ENCODE results near the gene CLPTM1L.

DNA sequence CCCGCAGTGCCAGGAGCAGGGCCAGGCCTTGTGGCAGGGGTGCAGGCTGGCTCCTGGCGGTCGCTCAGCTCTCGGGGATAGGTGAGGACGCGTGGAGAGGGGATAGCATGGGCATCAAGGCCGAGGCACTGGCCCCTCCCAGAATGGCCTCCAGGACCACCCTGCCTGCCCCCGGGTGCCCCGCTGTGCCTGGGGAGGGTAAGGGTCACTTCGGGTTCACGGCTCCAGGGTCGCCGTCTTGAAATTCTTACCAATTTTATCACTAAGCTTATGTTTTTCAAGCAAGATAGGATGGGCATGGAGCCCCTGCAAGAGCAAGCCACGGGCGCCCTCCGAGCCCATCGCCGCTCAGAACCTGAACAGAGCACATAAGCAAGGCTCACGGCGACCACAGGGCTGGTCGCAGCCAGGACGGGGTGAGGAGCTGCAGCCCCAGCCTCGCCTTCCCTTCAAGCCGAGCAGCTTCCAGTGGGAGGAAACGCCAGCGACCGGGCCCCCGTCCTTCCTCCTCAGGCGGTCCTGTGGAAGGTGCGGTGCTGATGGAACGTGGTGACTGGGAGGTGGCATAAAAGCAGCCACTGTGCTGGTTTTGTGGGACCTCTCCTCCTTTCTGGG lies 14.2 kb upstream of the CLPTM1L start:
- TF ChIP-seq CTCF (IDR thresholded peaks at IDR 0.05) = no peak
- TF ChIP-seq EZH2 (IDR thresholded peaks at IDR 0.05) = no peak
- no peak for TF ChIP-seq EZH2phosphoT487 (IDR thresholded peaks at IDR 0.05)

Data from neural progenitor cell (in vitro differentiated cells).